ENCODE data around the gene TSSC4. TPM values are rescaled to one million over a fixed set of nuclear protein-coding genes. Genes with fewer than 3 reads are reported as not detected.

TSSC4 gene
- total RNA-seq, 6 experiments from 2014 or later = 47.4 to 74.7 (median 62.8) TPM

GRCh38 chr11:2377511-2378443 is 22.8 kb upstream of the TSSC4 start:
- 0 out of 2 replicates have a peak, but pooled peaks cover 5% of the 10 kb centered on the region for H3K36me3 Mint-ChIP-seq (ENCODE audit: low read depth)
- peak overlapping the region; percentile 94 for H3K4me3 Mint-ChIP-seq
- H3K27ac Mint-ChIP-seq = peak overlapping the region; percentile 88
- TF ChIP-seq, protein P1, sequence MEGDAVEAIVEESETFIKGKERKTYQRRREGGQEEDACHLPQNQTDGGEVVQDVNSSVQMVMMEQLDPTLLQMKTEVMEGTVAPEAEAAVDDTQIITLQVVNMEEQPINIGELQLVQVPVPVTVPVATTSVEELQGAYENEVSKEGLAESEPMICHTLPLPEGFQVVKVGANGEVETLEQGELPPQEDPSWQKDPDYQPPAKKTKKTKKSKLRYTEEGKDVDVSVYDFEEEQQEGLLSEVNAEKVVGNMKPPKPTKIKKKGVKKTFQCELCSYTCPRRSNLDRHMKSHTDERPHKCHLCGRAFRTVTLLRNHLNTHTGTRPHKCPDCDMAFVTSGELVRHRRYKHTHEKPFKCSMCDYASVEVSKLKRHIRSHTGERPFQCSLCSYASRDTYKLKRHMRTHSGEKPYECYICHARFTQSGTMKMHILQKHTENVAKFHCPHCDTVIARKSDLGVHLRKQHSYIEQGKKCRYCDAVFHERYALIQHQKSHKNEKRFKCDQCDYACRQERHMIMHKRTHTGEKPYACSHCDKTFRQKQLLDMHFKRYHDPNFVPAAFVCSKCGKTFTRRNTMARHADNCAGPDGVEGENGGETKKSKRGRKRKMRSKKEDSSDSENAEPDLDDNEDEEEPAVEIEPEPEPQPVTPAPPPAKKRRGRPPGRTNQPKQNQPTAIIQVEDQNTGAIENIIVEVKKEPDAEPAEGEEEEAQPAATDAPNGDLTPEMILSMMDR (IDR thresholded peaks at IDR 0.05) = no peak
- peaks cover 11% of the 10 kb centered on the region for H3K27me3 Mint-ChIP-seq (ENCODE audit: insufficient read depth)
- no peak for DNase-seq
- no peaks in the 10 kb centered on the region for H3K9me3 Mint-ChIP-seq
- H3K4me1 Mint-ChIP-seq (ENCODE audit: low read depth) = peaks cover 36% of the 10 kb centered on the region

- peak overlapping the region; percentile 88 for H3K27ac Mint-ChIP-seq
- H3K36me3 Mint-ChIP-seq (ENCODE audit: low read depth) = 0 out of 2 replicates have a peak, but pooled peaks cover 5% of the 10 kb centered on the region
- TF ChIP-seq, protein P1 (IDR thresholded peaks at IDR 0.05) = no peak
- H3K4me1 Mint-ChIP-seq (ENCODE audit: low read depth) = peaks cover 45% of the 10 kb centered on the region
- H3K9me3 Mint-ChIP-seq = no peaks in the 10 kb centered on the region
- peak; percentile 28 for DNase-seq
- peaks cover 10% of the 10 kb centered on the region for H3K27me3 Mint-ChIP-seq (ENCODE audit: insufficient read depth)
- peak overlapping the region; percentile 94 for H3K4me3 Mint-ChIP-seq
Observed at GRCh38 chr11:2378527-2379210, 21.9 kb upstream of the TSSC4 start.

DNA sequence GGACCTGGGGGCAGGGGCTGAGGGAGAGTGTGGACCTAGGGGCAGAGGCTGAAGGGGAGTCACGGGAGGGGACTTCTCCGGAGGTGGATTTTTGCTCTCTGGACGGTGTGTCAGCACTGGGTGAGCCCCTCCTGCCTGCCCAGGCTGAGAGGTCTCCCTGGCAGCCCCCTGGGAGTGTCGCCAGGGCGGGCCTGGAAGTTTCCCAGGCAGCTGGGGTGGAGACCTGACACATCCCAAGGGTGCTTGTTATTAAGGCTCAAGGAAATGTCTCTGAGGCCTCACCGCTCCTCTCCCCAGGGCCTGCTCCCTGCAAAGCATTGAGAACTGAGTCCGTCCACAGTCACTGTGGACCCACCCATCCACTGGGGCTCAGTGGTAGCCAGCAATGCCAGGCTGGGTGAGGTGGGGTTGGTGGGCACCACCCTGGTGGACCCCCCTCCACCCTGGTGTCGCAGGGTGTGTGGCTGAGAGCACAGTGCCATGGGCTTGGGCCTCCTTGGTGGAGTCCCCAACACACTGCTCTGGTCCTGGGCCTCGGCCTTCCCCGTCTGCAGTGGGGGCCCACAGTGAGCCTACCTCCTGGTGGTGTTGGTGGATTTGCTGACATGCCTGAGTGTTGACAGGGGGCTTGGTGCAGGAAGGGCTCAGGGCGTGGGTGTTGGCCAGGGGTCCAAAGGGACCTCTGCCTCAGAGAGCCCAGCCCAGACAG is 20.9 kb upstream of the TSSC4 start:
- peaks cover 49% of the 10 kb centered on the region for H3K4me1 Mint-ChIP-seq (ENCODE audit: low read depth)
- H3K27me3 Mint-ChIP-seq (ENCODE audit: insufficient read depth) = peaks cover 8% of the 10 kb centered on the region
- H3K4me3 Mint-ChIP-seq = peak overlapping the region; percentile 94
- 0 out of 2 replicates have a peak, but pooled peaks cover 5% of the 10 kb centered on the region for H3K36me3 Mint-ChIP-seq (ENCODE audit: low read depth)
- no peaks in the 10 kb centered on the region for H3K9me3 Mint-ChIP-seq
- peak overlapping the region; percentile 61 for H3K27ac Mint-ChIP-seq
- DNase-seq = no peak
- TF ChIP-seq, protein P1 (IDR thresholded peaks at IDR 0.05) = no peak

GRCh38 chr11:2380396-2380795 is 20.2 kb upstream of the TSSC4 start:
- H3K4me3 Mint-ChIP-seq = peak overlapping the region; percentile 94
- TF ChIP-seq, protein P1 (IDR thresholded peaks at IDR 0.05) = no peak
- H3K27ac Mint-ChIP-seq = peak overlapping the region; percentile 67; the same call in 1 of the 2 replicates
- H3K27me3 Mint-ChIP-seq (ENCODE audit: insufficient read depth) = peaks cover 8% of the 10 kb centered on the region; the same call in 1 of the 2 replicates
- peaks cover 44% of the 10 kb centered on the region for H3K4me1 Mint-ChIP-seq (ENCODE audit: low read depth)
- no peaks in the 10 kb centered on the region for H3K9me3 Mint-ChIP-seq
- H3K36me3 Mint-ChIP-seq (ENCODE audit: low read depth) = 0 out of 2 replicates have a peak, but pooled peaks cover 5% of the 10 kb centered on the region
- no peak for DNase-seq

DNA sequence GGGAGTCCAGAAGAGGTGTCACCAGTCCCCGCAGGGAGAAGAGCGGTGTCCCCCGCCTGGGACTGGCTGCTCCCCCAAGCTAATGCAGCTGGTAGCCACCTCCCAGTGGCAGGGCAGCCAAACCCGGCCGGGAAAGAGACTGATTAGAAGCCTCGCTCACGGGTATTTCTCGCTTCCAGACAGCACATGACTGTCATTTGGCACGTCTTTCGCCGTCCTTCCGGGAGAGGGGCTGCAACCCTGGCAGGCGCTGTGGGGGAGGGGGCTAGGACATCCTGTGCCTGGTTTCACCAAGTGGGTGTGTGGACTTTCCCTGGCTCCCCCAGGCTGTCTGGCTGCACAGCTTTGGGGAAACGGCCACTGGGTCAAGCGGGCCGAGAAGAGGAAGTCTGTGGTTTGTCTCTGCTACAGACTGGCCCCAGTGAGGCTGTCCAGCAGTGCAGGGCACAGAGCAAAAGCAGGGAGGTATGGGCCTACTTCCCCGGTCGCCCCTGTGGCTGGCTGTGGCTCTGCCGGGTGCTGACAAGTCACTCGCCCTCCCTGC is 19.7 kb upstream of the TSSC4 start:
- Mint-ChIP-seq H3K4me3 (peak overlapping the region; percentile 94; the same call in 1 of the 2 replicates), H3K9me3 (no peaks in the 10 kb centered on the region), H3K27ac (peak overlapping the region; percentile 67; the same call in 1 of the 2 replicates), H3K36me3 (ENCODE audit: low read depth) (0 out of 2 replicates have a peak, but pooled peaks cover 5% of the 10 kb centered on the region), H3K27me3 (ENCODE audit: insufficient read depth) (peaks cover 6% of the 10 kb centered on the region; the same call in 1 of the 2 replicates), H3K4me1 (ENCODE audit: low read depth) (peaks cover 48% of the 10 kb centered on the region)
- no peak for DNase-seq
- TF ChIP-seq, protein P1 (IDR thresholded peaks at IDR 0.05) = no peak
